A673 (cell line): Measurements from ENCODE around the gene MITF. TPM values are rescaled to one million over a fixed set of nuclear protein-coding genes. Genes with fewer than 3 reads are reported as not detected.

Experiments
- BruUV-seq: library from RNA; stranded (reverse); fragments of 400-500 nt; replicated peaks from 2 replicates; lab custom pipeline; 2021; lab: Mats Ljungman, UMichigan
- CTCF ChIA-PET: fragments of 300-600 bp; sonication (Branson Sonifier 250); formaldehyde crosslinking; loops from one replicate; lab custom pipeline; 2022; ENCODE audit warnings: antibody characterized with exemption; lab: Charles Lee
- POLR2A ChIA-PET: fragments of 300-600 bp; sonication (Branson Sonifier 250); formaldehyde crosslinking; loops from one replicate; lab custom pipeline; 2022; ENCODE audit warnings: antibody characterized with exemption; ENCODE audit not compliant: low non-redundant PET; lab: Charles Lee
- DNase-seq: peaks from one replicate; pipeline ENCODE4 v3.0.0-alpha.2; 2015; ENCODE audit warnings: low spot score
- H3K27ac ChIP-seq: fragments of 200-600 bp; sonication (generic); 2 replicates; pipeline ENCODE4 v1.5.1; 2016; ENCODE audit warnings: mixed run types, low read depth, mild to moderate bottlenecking, mixed read lengths, antibody characterized with exemption, low read length; ENCODE audit not compliant: poor library complexity, severe bottlenecking
- H3K27me3 ChIP-seq: fragments of 200-600 bp; sonication (generic); replicated peaks from 2 replicates; pipeline ENCODE4 v1.6.1; 2017; ENCODE audit warnings: mixed run types, low read depth, mild to moderate bottlenecking, mixed read lengths, antibody characterized with exemption, low read length; ENCODE audit not compliant: insufficient read depth, poor library complexity
- H3K36me3 ChIP-seq: fragments of 200-600 bp; sonication (generic); 2 replicates; pipeline ENCODE4 v1.6.1; 2016; ENCODE audit warnings: mixed run types, mild to moderate bottlenecking, mixed read lengths, antibody characterized with exemption, low read length; ENCODE audit not compliant: insufficient read depth, poor library complexity, severe bottlenecking
- H3K4me1 ChIP-seq: fragments of 200-600 bp; sonication (generic); 2 replicates; pipeline ENCODE4 v1.6.1; 2017; ENCODE audit warnings: mixed run types, mild to moderate bottlenecking, mixed read lengths, antibody characterized with exemption, low read length; ENCODE audit not compliant: insufficient read depth, poor library complexity, severe bottlenecking
- H3K4me3 ChIP-seq: fragments of 200-600 bp; sonication (generic); 2 replicates; pipeline ENCODE4 v1.5.1; 2016; ENCODE audit warnings: low read depth, mixed run types, mild to moderate bottlenecking, mixed read lengths, low read length; ENCODE audit not compliant: poor library complexity, severe bottlenecking
- H3K9me3 ChIP-seq: fragments of 200-600 bp; sonication (generic); 2 replicates; pipeline ENCODE4 v1.6.1; 2016; ENCODE audit warnings: mixed run types, low read depth, mild to moderate bottlenecking, mixed read lengths, antibody characterized with exemption, low read length; ENCODE audit not compliant: poor library complexity, severe bottlenecking
- EZH2 ChIP-seq: fragments of 200-600 bp; sonication (generic); IDR thresholded peaks from 2 replicates; pipeline ENCODE4 v1.6.1; 2017; ENCODE audit warnings: borderline replicate concordance, low read depth, mild to moderate bottlenecking, mixed read lengths, antibody characterized with exemption, low read length; ENCODE audit not compliant: poor library complexity, severe bottlenecking
- intact Hi-C: fragments of 100-400 bp; cut with micrococcal nuclease; formaldehyde crosslinking; loops from one replicate; pipeline ENCODE4 v1.10.0; 2022; ENCODE audit not compliant: unreplicated experiment
- total RNA-seq: library from RNA; stranded (reverse); gene quantifications from 2 replicates; pipeline ENCODE4 v1.2.3, GENCODE V29; 2021
- TF ChIP-seq, protein P1 (sequence below): fragments of 300-800, 200-600 bp; sonication (generic); conservative IDR thresholded peaks from 2 replicates; pipeline ENCODE4 v1.5.1; 2017; ENCODE audit warnings: low read depth, mild to moderate bottlenecking, antibody characterized with exemption, low read length, moderate library complexity, mixed read lengths

Gene MITF
- total RNA-seq, 1 experiment from 2014 or later, result 0.52 TPM

DNA sequence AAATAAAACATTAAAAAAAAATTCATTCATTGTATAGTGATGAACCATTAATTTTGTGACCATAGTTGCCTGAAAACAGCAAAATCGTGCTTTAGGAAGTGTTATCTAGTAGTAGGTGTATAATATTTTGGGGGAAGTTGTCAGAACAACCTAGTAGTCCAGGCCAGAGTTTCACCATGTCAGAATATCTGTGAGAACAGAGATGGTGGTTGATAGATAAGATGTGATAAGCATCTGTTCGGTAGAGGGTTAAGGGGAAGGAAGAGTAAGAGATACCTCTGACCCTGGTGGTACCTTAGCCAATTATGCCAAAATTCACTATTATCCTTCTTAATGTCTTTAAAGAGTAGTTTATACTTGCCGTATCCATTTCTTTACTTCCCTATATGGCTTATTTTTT lies 113.8 kb downstream of the MITF start:
- no peak for DNase-seq
- TF ChIP-seq, protein P1, sequence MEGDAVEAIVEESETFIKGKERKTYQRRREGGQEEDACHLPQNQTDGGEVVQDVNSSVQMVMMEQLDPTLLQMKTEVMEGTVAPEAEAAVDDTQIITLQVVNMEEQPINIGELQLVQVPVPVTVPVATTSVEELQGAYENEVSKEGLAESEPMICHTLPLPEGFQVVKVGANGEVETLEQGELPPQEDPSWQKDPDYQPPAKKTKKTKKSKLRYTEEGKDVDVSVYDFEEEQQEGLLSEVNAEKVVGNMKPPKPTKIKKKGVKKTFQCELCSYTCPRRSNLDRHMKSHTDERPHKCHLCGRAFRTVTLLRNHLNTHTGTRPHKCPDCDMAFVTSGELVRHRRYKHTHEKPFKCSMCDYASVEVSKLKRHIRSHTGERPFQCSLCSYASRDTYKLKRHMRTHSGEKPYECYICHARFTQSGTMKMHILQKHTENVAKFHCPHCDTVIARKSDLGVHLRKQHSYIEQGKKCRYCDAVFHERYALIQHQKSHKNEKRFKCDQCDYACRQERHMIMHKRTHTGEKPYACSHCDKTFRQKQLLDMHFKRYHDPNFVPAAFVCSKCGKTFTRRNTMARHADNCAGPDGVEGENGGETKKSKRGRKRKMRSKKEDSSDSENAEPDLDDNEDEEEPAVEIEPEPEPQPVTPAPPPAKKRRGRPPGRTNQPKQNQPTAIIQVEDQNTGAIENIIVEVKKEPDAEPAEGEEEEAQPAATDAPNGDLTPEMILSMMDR, result no peak
- Histone ChIP-seq H3K4me3 (no peak overlapping the region), H3K9me3 (no peaks in the 10 kb centered on the region), H3K4me1 (no peaks in the 10 kb centered on the region), H3K27ac (no peak overlapping the region), H3K36me3 (no peaks in the 10 kb centered on the region), H3K27me3 (no peaks in the 10 kb centered on the region)
- BruUV-seq, result no TSS peak
- CTCF ChIA-PET, result no interaction called here
- POLR2A ChIA-PET, result no interaction called here
- intact Hi-C loops, result no loop called here

DNA sequence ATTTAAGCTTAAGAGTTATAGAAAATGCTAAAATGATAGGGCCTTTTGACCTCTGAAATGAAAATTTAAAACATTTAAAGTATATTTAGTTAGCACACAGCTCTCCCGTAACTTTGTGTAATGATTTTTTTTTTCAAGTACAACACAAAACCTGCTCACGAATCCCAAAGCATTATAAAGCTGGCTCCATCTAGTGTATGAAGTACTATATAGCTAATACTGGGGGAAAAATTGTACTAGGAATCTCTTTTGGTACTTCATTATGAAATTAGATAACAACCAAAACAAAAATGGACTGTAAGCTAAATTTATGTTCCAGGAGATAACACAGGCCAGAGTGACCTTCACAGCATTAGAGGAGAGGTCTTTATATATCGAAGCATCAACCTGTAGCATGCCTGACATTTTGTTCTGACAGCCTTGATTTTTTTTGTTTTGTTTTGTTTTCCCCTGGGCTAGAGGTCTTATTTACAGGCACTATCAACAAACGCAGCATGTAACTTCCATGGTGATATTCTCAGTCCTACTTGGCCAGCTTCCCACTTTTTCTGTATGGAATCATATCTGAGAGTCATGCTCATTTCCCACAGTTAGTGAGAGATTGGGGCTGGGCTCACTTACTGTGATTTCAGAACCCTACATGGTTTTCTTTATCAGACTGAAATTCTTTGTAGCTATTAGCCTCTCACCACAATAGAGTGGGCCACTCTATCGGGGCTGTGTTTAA lies 116.3 kb downstream of the MITF start:
- H3K36me3 ChIP-seq, result no peaks in the 10 kb centered on the region
- peak; percentile 14 for DNase-seq
- no peaks in the 10 kb centered on the region for H3K27me3 ChIP-seq
- no peaks in the 10 kb centered on the region for H3K4me1 ChIP-seq
- H3K27ac ChIP-seq, result no peak overlapping the region
- TF ChIP-seq EZH2, result no peak
- TF ChIP-seq, protein P1, result peak; percentile 33; the same call in 1 of the 2 replicates
- H3K4me3 ChIP-seq, result no peak overlapping the region
- ChIA-PET POLR2A (no interaction called here), CTCF (interaction anchor here (0.7 kb wide), 2 partner anchors 33 to 844 kb away, joined by 4 to 8 read pairs; no protein-coding TSS in a partner anchor)
- no TSS peak for BruUV-seq
- H3K9me3 ChIP-seq, result no peaks in the 10 kb centered on the region
- intact Hi-C loops, result loop anchor here (2.0 kb wide), 1 partner anchor 165 kb away; no protein-coding TSS in a partner anchor

DNA sequence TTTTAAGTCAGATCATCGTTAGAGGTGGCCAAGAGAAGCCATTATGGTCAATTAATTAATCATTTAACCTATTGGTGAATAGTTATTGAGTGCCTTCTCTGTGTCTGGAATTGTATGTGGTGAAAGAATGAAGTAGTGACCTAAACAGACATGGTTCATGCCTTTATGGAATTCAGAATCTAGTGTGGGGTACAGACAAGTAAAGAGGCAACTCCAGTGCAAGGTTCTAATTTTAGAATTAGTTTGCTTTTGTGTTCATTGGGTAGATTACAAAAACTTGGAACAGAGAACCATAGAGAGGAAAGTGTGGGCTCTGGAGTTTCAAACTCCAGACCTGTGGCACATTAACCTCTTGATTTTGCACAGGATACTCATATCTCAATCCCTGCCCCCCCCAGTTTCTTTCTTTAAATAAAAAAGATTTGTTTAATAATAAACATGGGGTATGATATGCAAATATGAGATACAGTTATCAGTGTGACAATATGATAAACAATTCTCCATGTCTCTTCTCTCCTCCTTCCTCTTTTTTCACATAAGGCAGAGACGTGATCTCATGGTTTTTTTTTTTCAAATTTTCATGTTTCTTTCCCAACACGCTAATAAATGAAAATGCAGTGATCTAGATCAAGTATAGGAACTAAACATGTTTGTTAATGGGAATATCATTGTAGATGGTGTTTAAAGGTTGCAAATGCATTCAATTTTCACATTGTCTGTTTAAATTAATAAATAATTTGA lies 117.9 kb downstream of the MITF start:
- Histone ChIP-seq H3K4me3 (no peak overlapping the region), H3K27me3 (no peaks in the 10 kb centered on the region), H3K4me1 (no peaks in the 10 kb centered on the region), H3K36me3 (no peaks in the 10 kb centered on the region), H3K27ac (no peak overlapping the region), H3K9me3 (no peaks in the 10 kb centered on the region)
- BruUV-seq, result no TSS peak
- CTCF ChIA-PET, result no interaction called here
- no peak for DNase-seq
- intact Hi-C loops, result no loop called here
- no peak for TF ChIP-seq EZH2
- TF ChIP-seq, protein P1, result no peak
- POLR2A ChIA-PET, result no interaction called here
